ENCODE data around the gene MBD5.

Gene MBD5

DNA sequence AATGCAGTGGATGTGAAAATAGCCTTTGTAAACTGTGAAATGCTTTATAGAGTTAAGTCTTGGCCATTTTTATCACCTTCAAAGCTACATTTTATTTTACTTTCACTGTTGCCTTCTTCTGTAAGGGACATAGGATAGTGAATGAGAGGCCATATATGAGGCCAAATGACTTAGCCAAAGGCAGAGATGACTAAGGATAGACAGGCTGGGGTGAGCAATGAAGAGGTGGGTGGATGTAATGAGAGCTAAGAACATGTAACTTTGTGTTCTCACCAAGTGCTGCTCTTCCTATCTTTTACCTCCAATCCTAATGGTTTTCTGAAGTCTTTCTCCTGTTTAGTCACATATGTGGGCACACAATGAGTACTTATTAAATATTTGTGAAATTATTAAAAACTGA, 101.9 kb downstream of the MBD5 start:
- CTCF ChIA-PET = no interaction called here
- no peak for DNase-seq (ENCODE audit: extremely low spot score)
- POLR2A ChIA-PET = no interaction called here
- TF ChIP-seq, protein P1, sequence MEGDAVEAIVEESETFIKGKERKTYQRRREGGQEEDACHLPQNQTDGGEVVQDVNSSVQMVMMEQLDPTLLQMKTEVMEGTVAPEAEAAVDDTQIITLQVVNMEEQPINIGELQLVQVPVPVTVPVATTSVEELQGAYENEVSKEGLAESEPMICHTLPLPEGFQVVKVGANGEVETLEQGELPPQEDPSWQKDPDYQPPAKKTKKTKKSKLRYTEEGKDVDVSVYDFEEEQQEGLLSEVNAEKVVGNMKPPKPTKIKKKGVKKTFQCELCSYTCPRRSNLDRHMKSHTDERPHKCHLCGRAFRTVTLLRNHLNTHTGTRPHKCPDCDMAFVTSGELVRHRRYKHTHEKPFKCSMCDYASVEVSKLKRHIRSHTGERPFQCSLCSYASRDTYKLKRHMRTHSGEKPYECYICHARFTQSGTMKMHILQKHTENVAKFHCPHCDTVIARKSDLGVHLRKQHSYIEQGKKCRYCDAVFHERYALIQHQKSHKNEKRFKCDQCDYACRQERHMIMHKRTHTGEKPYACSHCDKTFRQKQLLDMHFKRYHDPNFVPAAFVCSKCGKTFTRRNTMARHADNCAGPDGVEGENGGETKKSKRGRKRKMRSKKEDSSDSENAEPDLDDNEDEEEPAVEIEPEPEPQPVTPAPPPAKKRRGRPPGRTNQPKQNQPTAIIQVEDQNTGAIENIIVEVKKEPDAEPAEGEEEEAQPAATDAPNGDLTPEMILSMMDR (IDR thresholded peaks at IDR 0.05; ENCODE audit: control extremely low read depth, extremely low read depth, low read depth, missing control alignments) = no peak

DNA sequence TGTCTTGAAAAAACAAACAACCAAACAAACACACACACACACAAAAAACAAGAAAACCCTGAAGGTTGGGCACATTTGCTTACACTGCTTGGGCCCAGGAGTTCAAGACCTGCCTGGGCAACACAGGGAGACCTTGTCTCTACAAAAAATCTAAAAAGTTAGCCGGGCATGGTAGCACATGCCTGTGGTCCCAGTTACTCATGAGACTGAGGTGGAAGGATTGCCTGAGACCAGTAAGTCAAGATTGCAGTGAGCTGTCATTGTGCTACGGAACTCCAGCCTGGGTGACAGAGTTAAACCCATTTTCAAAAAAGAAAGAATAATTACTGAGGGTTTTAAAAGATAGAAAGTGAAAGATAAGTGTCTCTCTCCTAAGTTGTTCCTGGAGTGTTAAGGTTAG, 103.4 kb downstream of the MBD5 start:
- no peak for DNase-seq (ENCODE audit: extremely low spot score)
- TF ChIP-seq, protein P1 (IDR thresholded peaks at IDR 0.05; ENCODE audit: control extremely low read depth, extremely low read depth, low read depth, missing control alignments) = no peak
- ChIA-PET CTCF (no interaction called here), POLR2A (no interaction called here)

DNA sequence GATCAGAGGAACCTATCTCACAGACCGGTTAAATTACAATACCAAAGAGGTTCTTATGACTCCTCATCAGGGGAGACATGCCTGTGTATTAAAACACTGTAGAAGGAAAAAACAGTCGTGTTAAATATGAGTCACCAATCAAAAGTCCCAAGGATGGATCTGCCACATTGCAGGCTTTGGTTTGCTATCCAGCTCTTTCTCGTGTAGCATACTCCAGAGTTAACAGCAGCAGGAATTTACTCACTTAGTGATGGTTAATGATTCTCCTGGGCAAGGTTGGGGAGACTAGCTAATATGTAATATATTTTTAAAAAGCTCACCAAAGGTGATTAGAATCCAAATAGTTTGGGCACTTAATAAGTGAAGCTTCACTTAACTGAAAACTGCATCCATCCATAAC, 109.7 kb downstream of the MBD5 start:
- ChIA-PET POLR2A (no interaction called here), CTCF (interaction anchor here (0.7 kb wide), 1 partner anchor 11 kb away, joined by 3 read pairs; no protein-coding TSS in a partner anchor)
- TF ChIP-seq, protein P1 (IDR thresholded peaks at IDR 0.05; ENCODE audit: control extremely low read depth, extremely low read depth, low read depth, missing control alignments) = no peak
- no peak for DNase-seq (ENCODE audit: extremely low spot score)

DNA sequence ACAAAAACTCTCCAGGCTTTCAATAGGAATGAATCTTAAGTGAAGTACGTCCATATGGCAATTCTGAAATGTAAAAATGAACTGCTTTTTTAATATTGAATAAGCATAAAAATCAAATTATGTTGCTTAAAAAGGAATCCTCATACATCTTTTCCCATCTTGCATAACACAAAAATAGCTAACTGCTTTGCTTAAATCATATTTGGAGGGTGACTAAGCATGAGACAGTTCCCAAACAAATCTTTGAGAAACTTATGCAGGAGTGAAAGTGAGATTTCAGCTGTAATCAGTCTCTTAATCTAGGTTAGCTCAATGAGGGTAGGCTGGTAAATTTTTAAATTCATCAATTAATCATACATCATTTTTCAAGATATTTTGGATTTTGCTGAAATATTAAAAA, 111.5 kb downstream of the MBD5 start:
- TF ChIP-seq, protein P1 (IDR thresholded peaks at IDR 0.05; ENCODE audit: control extremely low read depth, extremely low read depth, low read depth, missing control alignments) = no peak
- no peak for DNase-seq (ENCODE audit: extremely low spot score)
- POLR2A ChIA-PET = no interaction called here
- CTCF ChIA-PET = interaction anchor here (1.1 to 1.2 kb wide), 2 partner anchors 19 to 142 kb away, joined by 3 read pairs; no protein-coding TSS in a partner anchor

DNA sequence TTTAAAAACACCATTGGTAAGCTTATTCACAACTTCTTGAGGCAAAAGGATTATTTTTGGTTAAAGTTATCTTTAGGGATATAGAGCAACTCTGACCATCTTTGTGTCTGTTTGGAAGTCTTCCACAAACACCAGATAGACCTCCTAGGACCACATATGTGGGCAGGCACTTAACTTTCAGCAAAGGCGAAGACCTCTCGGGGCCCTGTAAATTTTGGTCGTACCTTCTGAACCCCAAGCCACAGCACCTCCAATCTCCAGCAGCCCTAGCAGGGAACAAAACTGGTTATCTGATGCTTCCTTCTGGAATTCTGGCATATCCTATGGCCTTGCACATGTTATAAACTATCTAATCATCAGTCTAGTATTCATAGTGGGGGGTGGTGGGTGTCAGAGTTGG, 114.8 kb downstream of the MBD5 start:
- TF ChIP-seq, protein P1 (IDR thresholded peaks at IDR 0.05; ENCODE audit: control extremely low read depth, extremely low read depth, low read depth, missing control alignments) = no peak
- CTCF ChIA-PET = no interaction called here
- POLR2A ChIA-PET = no interaction called here
- no peak for DNase-seq (ENCODE audit: extremely low spot score)

DNA sequence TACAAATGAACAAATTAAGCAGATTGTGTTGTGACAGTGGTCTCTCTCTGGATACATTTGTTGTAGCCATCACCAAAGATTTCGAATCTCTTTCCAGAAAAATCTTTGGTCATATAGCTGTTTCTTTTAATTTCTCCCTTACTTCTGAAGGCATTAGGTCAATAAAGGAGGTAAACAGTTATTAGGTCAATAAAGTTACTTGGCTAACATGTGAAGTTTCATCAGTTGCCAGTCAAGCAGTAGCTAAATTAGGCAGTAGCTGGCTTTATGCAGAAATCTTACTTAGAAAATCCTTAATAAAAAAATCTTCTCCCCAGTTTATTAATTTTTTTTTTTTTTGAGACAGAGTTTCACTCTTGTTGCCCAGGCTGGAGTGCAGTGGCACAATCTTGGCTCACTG, 115.5 kb downstream of the MBD5 start:
- POLR2A ChIA-PET = no interaction called here
- CTCF ChIA-PET = interaction anchor here (1.0 kb wide), 1 partner anchor 26 kb away, joined by 3 read pairs; no protein-coding TSS in a partner anchor
- TF ChIP-seq, protein P1 (IDR thresholded peaks at IDR 0.05; ENCODE audit: control extremely low read depth, extremely low read depth, low read depth, missing control alignments) = no peak
- no peak for DNase-seq (ENCODE audit: extremely low spot score)
